Non-pigmented ciliary epithelial cell (primary cell): Measurements from ENCODE around the gene AGBL5.
"Not testable (repeated sequence)": the region's sequence is repeated elsewhere in the genome, so short reads cannot be mapped to it uniquely, and the experiment has no call there.

Experiments
- DNase-seq: peaks from one replicate; pipeline ENCODE4 v3.0.0-alpha.2; 2010; ENCODE audit warnings: low read depth

Gene AGBL5

GRCh38 chr2:27093430-27094352, 42.2 kb downstream of the AGBL5 start:
- no peak for DNase-seq

DNA sequence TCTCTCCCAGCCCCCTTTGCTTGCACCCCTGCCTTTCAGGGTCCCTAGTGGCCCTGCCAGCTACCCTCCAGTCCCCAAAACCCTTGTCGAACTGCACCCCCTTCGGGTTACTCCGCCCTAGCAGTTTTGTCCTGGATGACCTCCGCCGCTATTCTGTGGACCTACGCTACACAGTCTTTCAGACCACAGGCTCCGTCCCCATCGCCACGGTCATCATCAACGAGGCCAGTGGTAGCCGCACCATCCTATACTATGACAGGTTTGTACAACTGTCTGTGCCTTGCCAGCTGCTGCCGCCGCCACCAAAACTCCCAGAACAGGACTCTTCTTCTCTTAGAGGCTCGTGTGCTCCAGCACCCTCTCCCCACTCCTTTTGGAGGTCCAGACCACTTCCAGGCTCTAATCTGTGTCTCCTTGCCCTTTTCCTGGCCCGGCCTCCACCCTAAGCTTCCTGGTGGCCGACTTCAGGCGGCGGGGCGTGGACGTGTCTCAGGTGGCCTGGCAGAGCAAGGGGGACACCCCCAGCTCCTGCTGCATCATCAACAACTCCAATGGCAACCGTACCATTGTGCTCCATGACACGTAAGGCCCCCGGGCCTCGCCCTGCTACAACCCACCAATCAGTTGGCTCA, 43.0 kb downstream of the AGBL5 start:
- no peak for DNase-seq

DNA sequence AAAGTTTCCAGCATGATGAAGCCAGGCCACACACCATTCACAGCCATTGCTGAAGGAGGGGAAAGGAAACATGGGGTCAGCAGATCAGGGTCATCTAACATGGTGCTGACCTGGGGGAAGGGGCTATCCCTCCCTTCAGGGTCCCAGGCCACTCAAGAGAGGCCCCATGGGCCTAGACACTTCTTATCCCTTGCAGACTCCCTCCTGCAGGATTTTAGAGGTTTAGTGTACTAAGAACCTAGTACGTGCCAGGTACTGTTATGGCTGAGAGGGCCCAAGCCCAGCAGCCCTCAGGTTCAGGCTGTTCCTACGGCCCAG, 43.9 kb downstream of the AGBL5 start:
- DNase-seq: no peak

DNA sequence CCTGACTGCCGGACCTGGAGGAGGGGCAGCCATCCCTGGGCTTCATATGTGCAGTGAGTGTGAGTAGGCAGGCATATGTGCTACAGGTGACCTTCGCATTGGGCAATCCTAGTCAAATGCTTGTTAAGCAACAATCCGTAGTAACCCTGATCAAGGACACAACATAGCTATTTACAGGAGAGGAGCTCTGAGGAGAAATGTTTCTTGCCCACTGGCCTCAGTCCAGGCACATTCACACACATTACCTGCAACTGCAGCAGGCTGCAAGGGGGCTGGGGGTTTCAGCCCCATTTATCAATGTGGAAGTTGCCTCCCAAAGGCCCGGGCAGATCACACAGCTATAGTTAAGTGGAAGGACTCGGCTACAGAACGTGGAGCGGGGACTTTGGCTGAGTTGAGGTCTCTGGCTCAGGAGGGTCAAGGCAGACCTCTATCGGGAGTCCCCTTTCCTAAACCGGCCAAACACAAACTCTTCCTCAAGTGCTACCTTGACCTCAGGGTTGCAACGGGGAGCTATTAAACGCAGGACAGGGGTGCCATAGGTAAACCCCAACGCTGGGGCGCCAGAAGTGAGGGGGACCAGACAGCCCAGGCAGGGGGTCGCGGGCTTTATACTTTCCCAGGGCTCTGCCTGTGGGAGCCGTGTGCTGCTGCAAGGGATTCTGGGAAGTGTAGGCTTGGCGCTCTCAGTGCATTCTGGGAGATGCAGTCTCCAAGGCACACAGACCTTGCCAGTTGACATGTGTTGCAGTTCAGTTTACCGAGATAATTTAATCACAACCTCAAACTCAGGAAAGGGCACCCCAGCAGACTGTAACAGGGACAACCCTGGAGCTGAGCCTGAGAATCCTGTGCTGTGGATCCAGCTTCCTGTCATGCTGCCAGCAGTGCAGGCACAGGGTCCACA, 44.5 kb downstream of the AGBL5 start:
- no peak for DNase-seq

- DNase-seq: no peak
These were observed 45.4 kb downstream of the AGBL5 start for GRCh38 chr2:27096748-27097297.

DNA sequence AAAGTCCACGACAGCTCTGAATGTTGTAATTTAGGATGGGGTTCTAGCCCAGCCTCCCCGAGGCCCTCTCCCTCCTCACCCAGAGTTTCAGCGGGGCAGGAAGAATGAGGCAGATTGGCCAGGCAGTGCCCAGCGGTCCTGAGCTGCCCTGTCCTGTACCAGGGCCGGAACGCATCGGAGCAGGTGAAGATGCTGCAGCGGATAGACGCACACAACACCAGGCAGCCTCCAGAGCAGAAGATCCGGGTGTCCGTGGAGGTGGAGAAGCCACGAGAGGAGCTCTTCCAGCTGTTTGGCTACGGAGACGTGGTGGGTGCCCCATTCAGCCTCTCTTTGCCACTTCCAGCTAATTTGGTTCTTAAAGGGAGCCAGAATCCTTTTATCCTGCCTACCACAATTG, 45.9 kb downstream of the AGBL5 start:
- no peak for DNase-seq

DNA sequence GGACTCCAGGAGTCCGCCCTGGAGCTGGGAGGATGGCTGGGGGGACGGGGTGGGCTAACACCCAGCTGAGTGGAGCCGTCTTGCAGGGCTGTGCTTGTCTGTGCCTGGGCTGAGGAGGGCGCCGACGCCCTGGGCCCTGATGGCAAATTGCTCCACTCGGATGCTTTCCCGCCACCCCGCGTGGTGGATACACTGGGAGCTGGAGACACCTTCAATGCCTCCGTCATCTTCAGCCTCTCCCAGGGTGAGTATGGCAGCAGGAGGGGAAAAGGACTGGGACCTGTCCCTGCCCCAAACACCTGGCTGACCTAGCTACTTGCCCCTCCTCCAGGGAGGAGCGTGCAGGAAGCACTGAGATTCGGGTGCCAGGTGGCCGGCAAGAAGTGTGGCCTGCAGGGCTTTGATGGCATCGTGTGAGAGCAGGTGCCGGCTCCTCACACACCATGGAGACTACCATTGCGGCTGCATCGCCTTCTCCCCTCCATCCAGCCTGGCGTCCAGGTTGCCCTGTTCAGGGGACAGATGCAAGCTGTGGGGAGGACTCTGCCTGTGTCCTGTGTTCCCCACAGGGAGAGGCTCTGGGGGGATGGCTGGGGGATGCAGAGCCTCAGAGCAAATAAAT, 48.0 kb downstream of the AGBL5 start:
- DNase-seq: no peak

- no peak for DNase-seq
These were observed 48.6 kb downstream of the AGBL5 start for GRCh38 chr2:27100036-27100435.

DNA sequence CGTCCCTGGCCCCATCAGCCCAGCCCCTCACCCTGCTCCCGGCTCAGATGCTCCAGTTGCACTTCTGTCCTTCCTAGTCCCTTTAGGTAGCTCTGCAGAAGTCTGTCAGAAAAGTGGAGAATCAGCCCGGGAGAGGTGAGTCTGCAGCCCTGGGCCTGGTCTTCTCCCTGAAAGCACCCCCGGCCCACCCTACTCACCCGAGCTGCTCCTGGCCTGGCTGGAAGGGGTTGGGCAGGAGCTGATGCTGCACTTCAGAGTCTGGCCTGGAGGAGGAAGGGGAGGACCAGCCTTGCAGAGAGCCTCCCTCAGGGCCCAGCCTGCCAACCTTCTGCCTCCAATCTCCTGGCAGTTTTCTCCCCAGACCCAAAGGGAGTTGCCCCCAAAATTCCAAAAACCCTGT, 50.9 kb downstream of the AGBL5 start:
- no peak for DNase-seq

DNA sequence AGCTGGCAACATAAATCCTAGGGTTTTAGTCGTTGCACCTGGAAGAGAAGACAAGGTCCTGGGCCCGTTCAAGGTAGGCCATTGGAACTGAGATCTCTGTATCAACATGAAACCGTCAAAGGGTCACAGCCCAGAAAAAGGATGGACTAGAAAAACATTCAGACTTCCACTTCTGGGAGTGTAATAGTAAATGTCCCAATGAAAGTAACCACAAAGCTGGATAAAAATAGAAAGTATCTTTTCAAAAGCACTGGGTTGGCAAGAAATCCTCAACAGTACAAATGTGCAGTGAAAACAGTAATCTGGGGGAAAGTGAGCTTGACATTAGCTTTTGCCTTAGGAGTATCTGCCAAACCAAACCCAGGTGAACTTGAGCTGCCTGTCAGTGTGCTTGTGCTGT, 54.5 kb downstream of the AGBL5 start:
- no peak for DNase-seq

GRCh38 chr2:27108221-27108620, 56.8 kb downstream of the AGBL5 start:
- DNase-seq: no peak

DNA sequence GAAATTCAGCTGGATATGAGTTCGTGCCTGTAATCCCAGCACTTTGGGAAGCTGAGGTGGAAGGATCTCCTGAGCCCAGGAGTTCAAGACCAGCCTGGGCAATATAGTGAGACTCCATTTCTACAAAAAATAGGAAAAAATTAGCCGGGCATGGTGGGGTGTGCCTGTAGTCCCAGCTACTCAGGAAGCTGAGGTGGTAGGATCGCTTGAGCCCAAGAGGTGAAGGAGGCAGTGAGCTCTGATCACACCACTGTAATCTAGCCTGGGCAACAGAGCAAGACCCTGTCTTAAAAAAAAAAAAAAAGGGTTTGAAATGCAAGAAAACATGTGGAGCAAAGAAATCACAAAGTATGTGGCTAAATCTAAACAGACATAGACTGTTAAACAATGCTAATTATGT, 57.6 kb downstream of the AGBL5 start:
- DNase-seq: no peak

DNA sequence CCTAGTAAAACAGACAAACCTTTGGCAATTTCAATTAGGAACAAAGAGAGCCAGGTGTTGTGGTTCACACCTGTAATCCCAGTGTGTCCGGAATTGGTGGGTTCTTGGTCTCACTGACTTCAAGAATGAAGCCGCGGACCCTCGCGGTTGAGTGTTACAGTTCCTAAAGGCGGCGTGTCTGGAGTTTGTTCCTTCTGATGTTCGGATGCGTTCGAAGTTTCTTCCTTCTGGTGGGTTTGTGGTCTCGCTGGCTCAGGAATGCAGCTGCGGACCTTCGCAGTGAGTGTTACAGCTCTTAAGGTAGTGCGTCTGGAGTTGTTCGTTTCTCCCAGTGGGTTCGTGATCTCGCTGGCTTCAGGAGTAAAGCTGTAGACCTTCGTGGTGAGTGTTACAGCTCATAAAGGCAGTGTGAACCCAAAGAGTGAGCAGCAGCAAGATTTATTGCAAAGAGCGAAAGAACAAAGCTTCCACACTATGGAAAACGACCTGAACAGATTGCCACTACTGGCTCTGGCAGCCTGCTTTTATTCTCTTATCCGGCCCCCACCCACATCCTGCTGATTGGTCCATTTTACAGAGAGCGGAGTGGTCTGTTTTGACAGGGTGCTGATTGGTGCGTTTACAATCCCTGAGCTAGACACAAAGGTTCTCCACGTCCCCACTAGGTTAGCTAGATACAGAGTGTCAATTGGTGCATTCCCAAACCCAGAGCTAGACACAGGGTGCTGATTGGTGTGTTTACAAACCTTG, 59.3 kb downstream of the AGBL5 start:
- not testable (repeated sequence) for DNase-seq

GRCh38 chr2:27111392-27112078, 60.1 kb downstream of the AGBL5 start:
- DNase-seq: not testable (repeated sequence)

DNA sequence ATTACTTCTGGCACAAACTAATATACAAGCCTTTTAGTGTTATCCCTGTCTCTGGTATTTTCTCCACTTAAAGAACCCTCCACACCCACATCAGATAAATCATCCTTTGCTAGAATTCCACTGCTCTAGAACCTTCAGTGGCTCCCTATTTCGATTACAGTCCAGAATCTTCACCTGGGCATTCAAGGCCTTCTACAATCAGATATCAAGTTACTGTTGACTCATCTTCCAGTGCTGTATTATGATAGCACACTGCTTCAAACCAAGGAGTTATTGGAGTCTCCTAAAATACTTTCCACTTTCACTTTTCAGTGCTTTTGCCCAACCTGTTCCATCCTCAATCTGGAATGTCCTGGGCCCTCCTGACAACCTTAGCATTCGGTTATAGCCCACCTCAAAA, 64.1 kb downstream of the AGBL5 start:
- DNase-seq: no peak

- DNase-seq: no peak
These were observed 66.6 kb downstream of the AGBL5 start for GRCh38 chr2:27117995-27118524.

- no peak for DNase-seq
These were observed 67.3 kb downstream of the AGBL5 start, which contains the start of gene CGREF1 for GRCh38 chr2:27118525-27119329. Gene CGREF1 (minus strand): TSS chr2:27119128. CDS start chr2:27104366, 14,762 bp downstream.

GRCh38 chr2:27119330-27119670, 67.8 kb downstream of the AGBL5 start:
- not testable (repeated sequence) for DNase-seq
